Activated CD4-positive, alpha-beta memory T cell treated with anti-CD3 and anti-CD28 coated beads for 36 hours (primary cell): ENCODE measurements around the gene ARHGEF33. TPM values are rescaled to one million over a fixed set of nuclear protein-coding genes. Genes with fewer than 3 reads are reported as not detected.

Experiments used
- CTCF ChIA-PET: fragments of 350-600 bp; sonication (Branson Sonifier 250); formaldehyde crosslinking; loops from one replicate; lab custom pipeline; 2021; ENCODE audit warnings: antibody characterized with exemption, inconsistent platforms; lab: Charles Lee
- POLR2A ChIA-PET: fragments of 350-600 bp; sonication (Branson Sonifier 250); formaldehyde crosslinking; loops from one replicate; lab custom pipeline; 2021; ENCODE audit warnings: antibody characterized with exemption; lab: Charles Lee
- DNase-seq: peaks from one replicate; pipeline ENCODE4 v3.0.0-alpha.2; 2020
- H3K27ac Mint-ChIP-seq: one replicate; pipeline ENCODE4 v1.8.0; 2021; ENCODE audit warnings: mixed read lengths
- H3K27me3 Mint-ChIP-seq: one replicate; pipeline ENCODE4 v1.8.0; 2021; ENCODE audit warnings: mixed read lengths
- H3K36me3 Mint-ChIP-seq: one replicate; pipeline ENCODE4 v1.8.0; 2021; ENCODE audit warnings: mixed read lengths
- H3K4me1 Mint-ChIP-seq: one replicate; pipeline ENCODE4 v1.8.0; 2021; ENCODE audit warnings: low read depth, mixed read lengths
- H3K4me3 Mint-ChIP-seq: one replicate; pipeline ENCODE4 v1.8.0; 2021; ENCODE audit warnings: mild to moderate bottlenecking, mixed read lengths
- H3K9me3 Mint-ChIP-seq: one replicate; pipeline ENCODE4 v1.8.0; 2021; ENCODE audit warnings: mixed read lengths
- intact Hi-C: fragments of 100-400 bp; cut with micrococcal nuclease; formaldehyde crosslinking; loops from one replicate; pipeline ENCODE4 v1.15.1; 2023
- total RNA-seq, 2 experiments: library from RNA; stranded (reverse); gene quantifications; one replicate each; pipeline ENCODE4 v1.2.3, GENCODE V29; 2021

Gene ARHGEF33
- total RNA-seq, 2 experiments from 2014 or later = 0.34 to 0.38 TPM

DNA sequence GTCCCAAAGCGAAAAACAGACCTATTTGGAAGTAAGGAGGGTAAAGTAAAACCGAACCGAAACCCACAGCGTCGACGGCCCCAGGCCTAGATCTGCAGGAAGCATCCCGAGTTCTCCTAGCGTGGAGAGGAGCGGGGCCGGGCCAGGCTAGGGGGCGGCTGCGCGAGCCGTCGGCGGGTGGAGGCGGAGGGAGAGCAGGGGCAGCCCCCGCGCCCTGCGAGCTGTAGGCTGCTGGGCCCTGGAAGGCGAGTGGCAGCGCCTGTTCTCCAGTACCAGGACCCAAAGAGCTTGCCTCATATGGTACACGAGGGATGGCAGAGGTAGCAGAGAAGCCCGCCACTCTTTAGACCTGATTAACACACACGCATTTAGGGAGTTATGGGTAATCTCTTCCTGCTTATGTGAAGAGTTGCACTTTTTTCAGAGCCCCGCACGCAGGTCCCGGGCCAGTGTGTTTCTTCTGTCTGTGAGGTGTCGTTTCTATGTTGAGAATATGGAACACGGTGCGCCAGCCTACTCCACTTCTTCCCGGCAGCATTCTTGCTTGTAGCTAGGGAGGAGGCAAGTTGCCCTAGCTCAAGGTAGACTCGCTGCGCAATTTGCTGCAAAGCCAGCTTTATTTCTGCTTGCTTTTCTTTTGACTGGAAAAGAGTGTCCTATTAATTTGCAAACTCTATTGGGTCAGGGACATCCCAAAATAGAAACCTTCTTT is 71.1 kb downstream of the ARHGEF33 start:
- POLR2A ChIA-PET = interaction anchor here (0.6 kb wide), 1 partner anchor 165 kb away, joined by 3 read pairs; no protein-coding TSS in a partner anchor
- Mint-ChIP-seq H3K36me3 (no peaks in the 10 kb centered on the region), H3K27ac (no peak overlapping the region), H3K4me1 (peaks cover 5% of the 10 kb centered on the region), H3K27me3 (peaks cover 18% of the 10 kb centered on the region), H3K4me3 (peak overlapping the region; percentile 30), H3K9me3 (no peaks in the 10 kb centered on the region)
- intact Hi-C loops = no loop called here
- CTCF ChIA-PET = interaction anchor here (1.0 to 2.2 kb wide), 2 partner anchors 11 to 13 kb away, joined by 3 to 25 read pairs; no protein-coding TSS in a partner anchor
- no peak for DNase-seq

DNA sequence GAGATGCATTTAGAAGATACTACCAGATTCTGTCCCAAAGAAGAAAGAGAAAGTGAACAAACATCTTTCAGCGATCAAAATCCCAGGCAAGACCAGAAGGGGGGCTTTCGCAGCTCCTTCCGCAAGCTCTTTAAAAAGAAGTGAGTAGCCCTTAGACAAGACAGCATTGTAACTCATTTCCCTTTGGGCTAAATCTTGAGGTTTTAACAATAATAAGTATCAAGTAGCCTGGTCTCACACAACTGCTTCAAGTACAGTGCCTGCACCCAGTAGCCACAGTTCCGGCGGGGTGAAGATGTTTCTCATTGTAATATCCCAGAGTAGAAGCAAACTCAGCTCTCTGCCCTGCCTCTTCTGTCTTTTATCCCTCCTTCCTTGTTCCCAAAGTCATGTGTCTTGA is 76.3 kb downstream of the ARHGEF33 start:
- Mint-ChIP-seq H3K4me1 (peaks cover under 1% of the 10 kb centered on the region), H3K9me3 (no peaks in the 10 kb centered on the region), H3K4me3 (no peak overlapping the region), H3K27ac (no peak overlapping the region), H3K36me3 (no peaks in the 10 kb centered on the region), H3K27me3 (peaks cover 7% of the 10 kb centered on the region)
- POLR2A ChIA-PET = no interaction called here
- CTCF ChIA-PET = interaction anchor here (1.3 kb wide), 1 partner anchor 18 kb away, joined by 4 read pairs; no protein-coding TSS in a partner anchor
- intact Hi-C loops = no loop called here
- no peak for DNase-seq

DNA sequence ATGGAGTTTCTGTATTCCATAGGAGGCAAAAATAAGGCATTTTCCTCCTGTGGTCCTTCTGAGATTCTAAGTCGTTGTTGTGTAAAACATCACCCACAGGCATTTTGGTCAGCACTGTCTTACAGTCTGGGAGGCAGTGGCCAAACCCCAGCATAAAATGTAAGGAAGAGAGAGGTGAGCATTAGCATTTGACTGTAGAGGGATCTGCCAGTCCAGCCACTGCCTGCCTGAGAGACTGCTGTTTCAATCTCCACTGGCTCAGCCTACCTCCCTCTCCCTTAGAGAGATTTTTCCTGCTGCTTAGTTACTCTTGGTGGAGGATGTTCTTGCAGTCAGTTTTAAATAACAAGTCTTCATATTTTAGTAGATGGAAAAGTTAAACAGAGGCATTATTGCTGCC is 77.0 kb downstream of the ARHGEF33 start:
- no peak overlapping the region for H3K4me3 Mint-ChIP-seq
- intact Hi-C loops = no loop called here
- no peaks in the 10 kb centered on the region for H3K36me3 Mint-ChIP-seq
- H3K27ac Mint-ChIP-seq = no peak overlapping the region
- H3K4me1 Mint-ChIP-seq = no peaks in the 10 kb centered on the region
- DNase-seq = no peak
- no peaks in the 10 kb centered on the region for H3K9me3 Mint-ChIP-seq
- POLR2A ChIA-PET = no interaction called here
- H3K27me3 Mint-ChIP-seq = peaks cover 2% of the 10 kb centered on the region
- CTCF ChIA-PET = interaction anchor here (1.3 kb wide), 1 partner anchor 19 kb away, joined by 4 read pairs; no protein-coding TSS in a partner anchor

DNA sequence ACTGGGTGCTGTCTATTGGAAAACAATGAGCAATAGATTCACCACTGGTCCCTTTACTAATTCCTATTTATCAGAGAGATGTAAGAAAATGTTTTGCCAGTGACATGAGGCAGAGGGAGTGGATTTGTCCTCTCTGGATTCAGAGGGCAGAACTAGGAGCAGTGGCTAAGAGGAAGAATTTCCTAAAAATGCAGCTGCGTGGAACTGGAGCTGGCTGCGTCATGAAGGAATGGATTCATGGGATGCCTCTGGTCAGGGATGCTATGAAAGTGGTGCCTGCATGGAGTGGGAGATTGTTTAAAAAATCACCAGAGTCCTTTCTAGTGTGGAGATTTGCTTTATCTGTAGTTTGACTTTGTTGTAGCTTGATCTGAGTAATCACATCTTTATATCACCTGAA is 78.3 kb downstream of the ARHGEF33 start:
- CTCF ChIA-PET = interaction anchor here (0.9 kb wide), 1 partner anchor 262 kb away, joined by 3 read pairs; no protein-coding TSS in a partner anchor
- Mint-ChIP-seq H3K4me3 (no peak overlapping the region), H3K36me3 (no peaks in the 10 kb centered on the region), H3K4me1 (no peaks in the 10 kb centered on the region), H3K9me3 (no peaks in the 10 kb centered on the region), H3K27me3 (no peaks in the 10 kb centered on the region), H3K27ac (no peak overlapping the region)
- no peak for DNase-seq
- intact Hi-C loops = no loop called here
- POLR2A ChIA-PET = no interaction called here

DNA sequence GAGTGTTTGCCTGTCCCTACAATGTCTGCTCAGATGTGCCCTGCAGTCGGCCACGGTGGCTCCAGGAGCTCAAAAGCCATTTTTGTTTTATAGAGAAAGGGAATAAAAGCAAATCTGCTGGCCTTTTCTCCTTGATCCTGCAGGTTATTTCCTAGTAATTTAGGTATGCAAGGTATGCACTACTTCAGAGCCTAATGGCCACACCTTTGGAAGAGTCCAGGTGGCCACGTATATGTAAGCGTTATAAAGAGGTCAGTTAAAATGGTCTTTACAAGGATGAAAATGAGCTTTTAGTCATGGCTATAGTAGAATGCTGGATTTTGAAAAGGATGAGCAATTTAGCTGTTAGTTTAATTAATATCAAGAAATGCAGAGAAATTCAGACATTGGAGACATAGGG is 81.7 kb downstream of the ARHGEF33 start:
- H3K4me3 Mint-ChIP-seq = no peak overlapping the region
- no peaks in the 10 kb centered on the region for H3K36me3 Mint-ChIP-seq
- intact Hi-C loops = no loop called here
- H3K27me3 Mint-ChIP-seq = no peaks in the 10 kb centered on the region
- H3K4me1 Mint-ChIP-seq = no peaks in the 10 kb centered on the region
- DNase-seq = no peak
- ChIA-PET POLR2A (no interaction called here), CTCF (interaction anchor here (0.7 to 1.7 kb wide), 3 partner anchors 10 to 258 kb away, joined by 3 to 7 read pairs (median 5); no protein-coding TSS in a partner anchor)
- no peak overlapping the region for H3K27ac Mint-ChIP-seq
- H3K9me3 Mint-ChIP-seq = no peaks in the 10 kb centered on the region

DNA sequence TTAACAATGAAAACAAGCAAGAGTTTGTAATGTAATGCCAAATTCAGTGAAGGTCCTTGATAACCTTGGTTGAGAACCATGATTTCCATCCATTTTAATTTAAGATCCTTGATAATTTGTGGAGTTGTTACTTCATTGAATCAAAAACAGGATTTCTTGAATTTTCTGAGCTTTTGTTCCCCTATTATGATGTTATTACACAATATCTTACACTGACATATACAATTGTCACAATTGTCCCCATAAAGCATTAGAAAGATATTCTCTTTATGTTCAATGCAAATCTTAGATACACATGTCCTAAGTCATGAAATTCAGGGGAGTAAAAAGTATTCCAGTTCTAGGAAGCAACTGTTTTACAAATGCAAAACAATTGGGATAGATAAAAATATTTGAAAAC is 83.6 kb downstream of the ARHGEF33 start:
- no peaks in the 10 kb centered on the region for H3K36me3 Mint-ChIP-seq
- no peaks in the 10 kb centered on the region for H3K9me3 Mint-ChIP-seq
- no peaks in the 10 kb centered on the region for H3K4me1 Mint-ChIP-seq
- H3K27ac Mint-ChIP-seq = no peak overlapping the region
- intact Hi-C loops = no loop called here
- no peak for DNase-seq
- ChIA-PET POLR2A (no interaction called here), CTCF (no interaction called here)
- H3K27me3 Mint-ChIP-seq = no peaks in the 10 kb centered on the region
- H3K4me3 Mint-ChIP-seq = no peak overlapping the region

DNA sequence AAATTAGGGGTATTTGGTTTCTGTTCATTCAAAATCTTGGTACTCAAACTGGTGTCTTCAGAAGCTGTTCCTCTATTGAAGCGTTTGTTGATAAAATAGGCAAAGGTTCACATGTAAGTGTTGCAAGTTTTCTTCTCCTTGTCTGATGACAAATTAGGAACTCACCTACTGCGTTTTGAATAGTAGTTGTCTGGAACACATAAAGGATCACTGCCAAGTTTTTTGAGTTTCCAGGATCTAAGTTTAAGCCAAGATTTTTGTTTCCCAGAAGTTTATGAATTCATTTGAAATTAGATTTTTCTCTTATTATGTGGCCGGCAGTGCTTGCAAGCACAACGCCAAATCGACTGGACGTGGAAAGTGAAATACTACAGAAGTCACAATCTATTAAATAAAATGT is 85.4 kb downstream of the ARHGEF33 start:
- H3K36me3 Mint-ChIP-seq = no peaks in the 10 kb centered on the region
- no peaks in the 10 kb centered on the region for H3K4me1 Mint-ChIP-seq
- CTCF ChIA-PET = interaction anchor here (1.7 kb wide), 1 partner anchor 28 kb away, joined by 3 read pairs; no protein-coding TSS in a partner anchor
- POLR2A ChIA-PET = no interaction called here
- no peak for DNase-seq
- H3K9me3 Mint-ChIP-seq = no peaks in the 10 kb centered on the region
- intact Hi-C loops = no loop called here
- H3K27me3 Mint-ChIP-seq = no peaks in the 10 kb centered on the region
- no peak overlapping the region for H3K27ac Mint-ChIP-seq
- no peak overlapping the region for H3K4me3 Mint-ChIP-seq

DNA sequence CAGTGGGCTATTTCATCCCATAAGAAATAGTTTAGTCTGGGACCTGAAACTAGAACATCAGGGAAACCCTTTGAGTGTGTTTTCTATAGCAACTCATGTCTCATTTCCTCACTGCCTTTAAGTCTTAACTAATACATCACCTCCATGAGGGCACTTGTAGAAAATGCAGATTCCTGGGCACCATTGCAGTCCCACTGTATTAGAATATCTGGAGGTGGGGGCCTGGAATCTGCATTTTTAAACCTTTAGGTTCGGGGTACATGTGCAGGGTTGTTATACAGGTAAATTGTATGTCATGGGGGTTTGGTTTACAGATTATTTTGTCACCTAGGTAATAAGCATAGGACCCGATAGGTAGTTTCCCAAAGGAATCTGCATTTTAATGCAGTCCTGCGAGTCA is 87.4 kb downstream of the ARHGEF33 start:
- CTCF ChIA-PET = no interaction called here

DNA sequence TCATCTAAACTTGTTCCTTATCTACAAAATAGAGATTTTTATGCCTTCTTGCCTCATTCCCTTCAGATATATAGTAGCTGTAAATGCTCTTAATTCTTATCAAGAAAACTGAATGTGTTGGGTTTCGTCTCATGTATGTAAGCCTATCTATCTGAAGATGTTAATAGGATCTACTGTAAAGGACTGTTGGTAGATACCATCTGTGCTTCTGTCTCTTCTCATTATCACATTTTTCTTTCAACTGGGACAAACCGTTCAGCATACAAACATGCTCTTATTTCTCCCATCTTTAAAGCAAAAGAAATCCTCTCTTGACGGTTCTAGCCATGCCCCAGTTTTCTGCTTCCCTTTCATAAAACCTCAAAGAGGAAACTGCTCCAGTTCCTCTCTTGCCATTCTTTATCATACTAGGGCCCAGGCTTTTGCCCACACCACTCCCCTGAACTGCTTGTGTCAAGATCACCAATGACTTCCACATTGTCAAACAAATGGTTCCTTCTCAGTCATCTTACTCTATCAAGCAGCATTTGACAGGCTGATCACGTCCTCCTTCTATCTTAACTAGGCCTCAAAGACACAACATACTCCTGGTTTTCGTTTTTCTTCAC is 88.7 kb downstream of the ARHGEF33 start:
- ChIA-PET POLR2A (interaction anchor here (0.6 kb wide), 1 partner anchor 65 kb away, joined by 3 read pairs; no protein-coding TSS in a partner anchor), CTCF (interaction anchor here (0.7 kb wide), 1 partner anchor 26 kb away, joined by 3 read pairs; no protein-coding TSS in a partner anchor)
- Mint-ChIP-seq H3K27me3 (no peaks in the 10 kb centered on the region), H3K4me1 (no peaks in the 10 kb centered on the region), H3K9me3 (no peaks in the 10 kb centered on the region), H3K36me3 (no peaks in the 10 kb centered on the region), H3K27ac (no peak overlapping the region), H3K4me3 (no peak overlapping the region)
- DNase-seq = no peak
- intact Hi-C loops = no loop called here

More for the DNA sequence above, 87.4 kb downstream of the ARHGEF33 start:
- Mint-ChIP-seq H3K4me3 (no peak overlapping the region), H3K4me1 (no peaks in the 10 kb centered on the region), H3K36me3 (no peaks in the 10 kb centered on the region), H3K27ac (no peak overlapping the region), H3K9me3 (no peaks in the 10 kb centered on the region), H3K27me3 (no peaks in the 10 kb centered on the region)
- intact Hi-C loops = no loop called here
- no peak for DNase-seq
- POLR2A ChIA-PET = no interaction called here

DNA sequence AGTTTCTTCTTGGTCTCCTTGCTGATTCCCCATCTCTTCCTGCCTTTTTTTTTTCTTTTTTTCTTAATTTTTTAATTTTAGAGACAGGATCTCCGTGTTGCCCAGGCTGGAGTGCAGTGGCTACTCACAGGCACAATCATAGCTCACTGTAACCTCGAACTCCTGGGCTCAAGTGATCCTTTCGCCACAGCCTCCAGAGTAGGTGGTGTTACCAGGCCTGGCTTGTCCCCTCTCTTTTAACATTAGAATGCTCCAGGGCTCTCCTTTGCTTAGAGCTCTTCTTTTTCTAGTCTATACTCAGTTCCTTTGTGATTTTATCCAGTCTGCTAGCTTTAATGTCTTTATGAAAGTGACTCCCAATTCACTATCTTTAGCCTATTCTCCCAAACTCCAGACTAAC is 89.2 kb downstream of the ARHGEF33 start:
- no peaks in the 10 kb centered on the region for H3K4me1 Mint-ChIP-seq
- H3K27ac Mint-ChIP-seq = no peak overlapping the region
- H3K4me3 Mint-ChIP-seq = no peak overlapping the region
- POLR2A ChIA-PET = no interaction called here
- no peak for DNase-seq
- CTCF ChIA-PET = no interaction called here
- intact Hi-C loops = no loop called here
- H3K9me3 Mint-ChIP-seq = no peaks in the 10 kb centered on the region
- H3K36me3 Mint-ChIP-seq = no peaks in the 10 kb centered on the region
- H3K27me3 Mint-ChIP-seq = no peaks in the 10 kb centered on the region

DNA sequence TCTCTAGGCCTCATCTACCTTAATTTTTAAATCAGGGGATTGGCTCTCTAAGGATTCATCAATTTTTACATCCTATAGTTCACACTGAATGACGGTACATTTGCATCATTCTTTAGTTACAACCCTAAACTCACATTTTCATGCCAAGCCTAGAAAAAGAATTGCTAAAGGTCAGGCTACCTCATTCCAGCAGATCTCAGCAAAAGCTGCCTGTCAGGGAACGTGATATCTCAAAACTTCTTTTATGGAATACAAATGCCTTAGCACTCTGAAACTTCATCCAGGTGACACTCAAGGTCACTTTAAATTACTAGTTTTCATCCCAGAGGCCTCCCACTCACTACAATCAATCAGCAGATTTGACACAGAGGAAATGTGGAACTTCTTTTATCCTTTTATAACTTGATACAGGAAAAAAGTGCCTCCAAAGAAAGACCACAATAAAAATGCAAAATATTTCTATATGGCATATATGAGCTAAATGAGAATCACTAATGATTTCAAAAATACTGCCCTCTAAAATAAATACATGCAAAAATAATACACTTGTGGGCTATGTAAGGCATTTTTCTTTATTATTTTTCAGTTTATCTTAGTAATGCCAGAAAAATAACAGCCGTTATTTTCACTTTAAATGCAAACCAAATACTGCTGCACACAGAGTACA is 91.5 kb downstream of the ARHGEF33 start:
- DNase-seq = no peak
- intact Hi-C loops = no loop called here
- Mint-ChIP-seq H3K4me1 (no peaks in the 10 kb centered on the region), H3K4me3 (no peak overlapping the region), H3K27ac (no peak overlapping the region), H3K9me3 (no peaks in the 10 kb centered on the region), H3K27me3 (no peaks in the 10 kb centered on the region), H3K36me3 (peaks cover 8% of the 10 kb centered on the region)
- ChIA-PET CTCF (no interaction called here), POLR2A (no interaction called here)
